ENCODE measurements around the gene CSN1S1.

Gene CSN1S1

DNA sequence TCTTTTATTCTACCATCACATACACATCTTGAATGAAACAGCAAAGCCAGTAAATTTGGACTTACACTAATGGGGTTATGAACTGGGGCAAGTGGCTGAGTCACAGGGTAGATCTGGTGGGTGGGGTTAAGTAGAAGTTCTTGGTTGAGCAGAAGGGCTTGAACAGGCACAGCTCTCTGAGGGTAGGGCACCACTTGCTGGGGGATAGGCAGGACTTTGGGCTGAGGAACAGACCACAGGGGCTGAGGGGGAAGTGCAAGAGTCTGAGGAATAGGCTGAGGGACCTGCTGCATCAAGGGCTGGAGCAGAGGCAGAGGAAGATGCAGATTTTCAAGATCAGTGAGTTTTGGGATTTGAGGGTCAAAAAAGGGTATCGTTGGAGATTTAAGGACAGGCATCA is 26.3 kb downstream of the CSN1S1 start:
- no peak overlapping the region for H3K27ac ChIP-seq
- no peak for TF ChIP-seq CTCF (conservative IDR thresholded peaks at IDR 0.05)

DNA sequence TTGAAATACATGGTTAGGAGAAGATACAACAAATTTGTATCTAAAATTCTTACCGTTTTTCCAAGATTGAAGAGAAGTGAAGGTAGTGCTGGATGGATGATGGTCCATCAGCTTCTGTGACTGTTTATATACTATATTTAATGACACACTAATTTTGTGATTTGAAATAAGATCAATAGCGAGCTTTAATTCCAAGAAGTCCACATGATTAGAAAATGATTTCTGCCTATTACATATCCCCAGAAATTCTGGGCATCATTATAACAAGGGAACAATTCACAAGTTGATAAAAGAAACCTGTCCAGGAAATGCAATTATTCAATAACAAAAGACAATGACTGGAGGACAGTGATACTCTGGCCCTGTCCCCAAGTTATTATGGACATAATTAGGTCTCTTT is 34.8 kb downstream of the CSN1S1 start, which contains the start of gene CSN2:
Gene CSN2, minus strand, starts transcription at position 101 of the 400 bp plus-strand sequence. CDS start 4,733 bp downstream, outside the sequence.
- no peak within 1 kb of the TSS for H3K27ac ChIP-seq
- no peak for TF ChIP-seq CTCF (conservative IDR thresholded peaks at IDR 0.05)

DNA sequence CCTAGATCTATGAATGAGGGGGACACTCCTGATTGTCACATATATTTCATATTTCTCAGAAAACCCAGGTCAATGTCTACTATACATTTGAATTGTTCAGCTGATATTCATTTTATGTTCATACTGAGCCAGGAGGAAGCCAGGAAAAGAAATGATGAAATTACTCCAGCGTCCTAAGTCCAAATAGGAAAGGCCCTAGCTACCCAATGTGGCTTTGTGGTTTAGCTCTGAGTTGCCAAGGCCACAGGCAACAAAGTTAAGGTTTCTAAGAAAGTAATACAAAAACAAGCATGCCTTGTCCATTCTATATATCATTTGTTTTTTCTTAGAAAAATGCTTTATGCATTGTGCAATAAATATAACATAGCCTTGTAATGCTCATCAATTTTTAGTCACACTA is 39.2 kb downstream of the CSN1S1 start:
- no peak for TF ChIP-seq CTCF (conservative IDR thresholded peaks at IDR 0.05)
- no peak overlapping the region for H3K27ac ChIP-seq

GRCh38 chr4:69974631-69975030 is 43.8 kb downstream of the CSN1S1 start:
- no peak overlapping the region for H3K27ac ChIP-seq
- TF ChIP-seq CTCF (conservative IDR thresholded peaks at IDR 0.05): no peak

GRCh38 chr4:69977582-69977981 is 46.7 kb downstream of the CSN1S1 start:
- H3K27ac ChIP-seq: no peak overlapping the region
- no peak for TF ChIP-seq CTCF (conservative IDR thresholded peaks at IDR 0.05)

DNA sequence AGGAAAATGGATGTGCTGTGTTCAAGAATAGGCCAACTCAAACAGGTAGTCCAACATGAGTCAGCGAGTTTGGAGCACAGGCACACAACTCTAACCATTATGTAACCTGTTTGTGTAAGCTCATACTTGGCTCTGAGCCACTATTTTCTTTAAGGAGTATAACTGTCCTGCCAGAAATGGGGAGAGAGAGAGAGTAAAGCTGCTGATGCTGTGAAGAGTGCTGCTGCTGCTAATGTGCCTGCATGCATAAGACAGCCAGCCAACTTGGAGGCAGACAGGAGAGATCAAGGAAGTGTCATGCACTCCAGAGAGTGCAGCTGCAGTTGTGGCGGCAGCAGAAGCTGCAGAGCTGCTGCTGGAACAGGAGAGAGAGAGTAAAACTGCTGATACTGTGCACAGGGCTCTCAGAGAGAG is 53.2 kb downstream of the CSN1S1 start:
- H3K27ac ChIP-seq: peak overlapping the region; percentile 41
- TF ChIP-seq CTCF (conservative IDR thresholded peaks at IDR 0.05): no peak

- TF ChIP-seq CTCF (conservative IDR thresholded peaks at IDR 0.05): no peak
- no peak overlapping the region for H3K27ac ChIP-seq
Measured at GRCh38 chr4:69986663-69987062, 55.8 kb downstream of the CSN1S1 start.

DNA sequence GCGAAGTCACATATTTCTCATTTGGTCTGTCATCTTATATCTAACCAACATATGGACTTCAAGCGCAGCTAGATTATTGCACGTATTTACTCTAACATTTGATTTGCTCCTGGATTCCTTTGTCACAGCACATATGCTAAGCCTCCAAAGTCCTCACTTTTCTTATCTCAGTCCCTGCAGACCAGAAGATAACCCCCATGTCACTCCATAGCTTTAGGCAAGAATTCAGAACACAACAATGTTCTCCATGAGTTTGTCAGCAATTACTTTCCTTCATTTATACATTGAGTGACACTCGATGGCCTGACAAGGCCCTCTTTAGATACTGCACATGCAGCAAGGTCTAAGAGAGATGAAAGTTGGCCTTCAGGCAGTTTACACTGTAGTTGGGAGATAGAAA is 60.1 kb downstream of the CSN1S1 start:
- TF ChIP-seq CTCF (conservative IDR thresholded peaks at IDR 0.05): no peak
- H3K27ac ChIP-seq: no peak overlapping the region

Measured in VCaP (cell line).